Body of pancreas (tissue), 4 donors: ENCODE results near the gene CYP1A1.

Experiments used
- POLR2A ChIP-seq, 3 donors: fragments of 450-650 bp; IDR thresholded peaks; one replicate each; pipeline ENCODE4 v1.6.1; 2016; ENCODE audit warnings: antibody characterized with exemption in 3 of 3, mild to moderate bottlenecking in 2 of 3
- TF ChIP-seq, protein P1 (sequence below), 7 experiments: fragments of 450-650 bp in 4 of 7; fragments of 200-600 bp in 3 of 7; sonication (generic) in 3 of 7; IDR thresholded peaks; one replicate each; pipeline ENCODE4 v1.5.1; 2016 to 2019; ENCODE audit warnings: antibody characterized with exemption in 7 of 7

- TF ChIP-seq, protein P1, sequence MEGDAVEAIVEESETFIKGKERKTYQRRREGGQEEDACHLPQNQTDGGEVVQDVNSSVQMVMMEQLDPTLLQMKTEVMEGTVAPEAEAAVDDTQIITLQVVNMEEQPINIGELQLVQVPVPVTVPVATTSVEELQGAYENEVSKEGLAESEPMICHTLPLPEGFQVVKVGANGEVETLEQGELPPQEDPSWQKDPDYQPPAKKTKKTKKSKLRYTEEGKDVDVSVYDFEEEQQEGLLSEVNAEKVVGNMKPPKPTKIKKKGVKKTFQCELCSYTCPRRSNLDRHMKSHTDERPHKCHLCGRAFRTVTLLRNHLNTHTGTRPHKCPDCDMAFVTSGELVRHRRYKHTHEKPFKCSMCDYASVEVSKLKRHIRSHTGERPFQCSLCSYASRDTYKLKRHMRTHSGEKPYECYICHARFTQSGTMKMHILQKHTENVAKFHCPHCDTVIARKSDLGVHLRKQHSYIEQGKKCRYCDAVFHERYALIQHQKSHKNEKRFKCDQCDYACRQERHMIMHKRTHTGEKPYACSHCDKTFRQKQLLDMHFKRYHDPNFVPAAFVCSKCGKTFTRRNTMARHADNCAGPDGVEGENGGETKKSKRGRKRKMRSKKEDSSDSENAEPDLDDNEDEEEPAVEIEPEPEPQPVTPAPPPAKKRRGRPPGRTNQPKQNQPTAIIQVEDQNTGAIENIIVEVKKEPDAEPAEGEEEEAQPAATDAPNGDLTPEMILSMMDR (IDR thresholded peaks at IDR 0.05), result no peak
- no peak for TF ChIP-seq POLR2A (IDR thresholded peaks at IDR 0.05)
Measured at GRCh38 chr15:74676801-74677200, 48.5 kb downstream of the CYP1A1 start.
